Keratinocyte (primary cell): ENCODE results near the gene PDZD7.

Experiments used
- EZH2 ChIP-seq: IDR thresholded peaks from one replicate; pipeline ENCODE4 v1.6.1; 2012; ENCODE audit warnings: inconsistent platforms, mild to moderate bottlenecking, low read length, moderate library complexity
- TF ChIP-seq, protein P1 (sequence below), 3 experiments: IDR thresholded peaks in 1 of 3; conservative IDR thresholded peaks in 1 of 3; optimal IDR thresholded peaks in 1 of 3; 2 replicates in 2 of 3; 3 replicates in 1 of 3; pipeline versions ENCODE3 to v1.5.1; 2011; ENCODE audit warnings: low read length in 3 of 3, mild to moderate bottlenecking in 3 of 3, moderate library complexity in 2 of 3, control low read depth in 1 of 3, inconsistent platforms in 1 of 3; ENCODE audit not compliant: insufficient read depth in 2 of 3; ENCODE audit errors: extremely low read depth in 1 of 3

DNA sequence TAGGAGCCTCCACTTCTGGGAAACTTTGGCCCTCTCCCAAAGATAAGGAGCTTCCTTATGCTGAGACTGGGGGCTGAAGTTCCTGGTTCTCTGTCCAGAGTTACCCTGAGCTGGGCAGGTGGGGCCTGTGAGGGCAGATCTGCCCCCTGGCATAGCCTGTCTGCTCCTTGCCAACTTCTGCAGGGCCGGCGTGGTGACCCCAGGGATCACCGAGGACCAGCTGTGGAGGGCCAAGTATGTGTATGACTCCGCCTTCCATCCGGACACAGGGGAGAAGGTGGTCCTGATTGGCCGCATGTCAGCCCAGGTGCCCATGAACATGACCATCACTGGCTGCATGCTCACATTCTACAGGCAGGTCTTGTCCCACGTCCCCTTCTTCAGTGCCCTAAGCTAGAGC, 4.4 kb upstream of the PDZD7 start:
- TF ChIP-seq, protein P1, sequence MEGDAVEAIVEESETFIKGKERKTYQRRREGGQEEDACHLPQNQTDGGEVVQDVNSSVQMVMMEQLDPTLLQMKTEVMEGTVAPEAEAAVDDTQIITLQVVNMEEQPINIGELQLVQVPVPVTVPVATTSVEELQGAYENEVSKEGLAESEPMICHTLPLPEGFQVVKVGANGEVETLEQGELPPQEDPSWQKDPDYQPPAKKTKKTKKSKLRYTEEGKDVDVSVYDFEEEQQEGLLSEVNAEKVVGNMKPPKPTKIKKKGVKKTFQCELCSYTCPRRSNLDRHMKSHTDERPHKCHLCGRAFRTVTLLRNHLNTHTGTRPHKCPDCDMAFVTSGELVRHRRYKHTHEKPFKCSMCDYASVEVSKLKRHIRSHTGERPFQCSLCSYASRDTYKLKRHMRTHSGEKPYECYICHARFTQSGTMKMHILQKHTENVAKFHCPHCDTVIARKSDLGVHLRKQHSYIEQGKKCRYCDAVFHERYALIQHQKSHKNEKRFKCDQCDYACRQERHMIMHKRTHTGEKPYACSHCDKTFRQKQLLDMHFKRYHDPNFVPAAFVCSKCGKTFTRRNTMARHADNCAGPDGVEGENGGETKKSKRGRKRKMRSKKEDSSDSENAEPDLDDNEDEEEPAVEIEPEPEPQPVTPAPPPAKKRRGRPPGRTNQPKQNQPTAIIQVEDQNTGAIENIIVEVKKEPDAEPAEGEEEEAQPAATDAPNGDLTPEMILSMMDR (optimal IDR thresholded peaks at IDR 0.05 in 1 of 3, IDR thresholded peaks at IDR 0.05 in 1 of 3, conservative IDR thresholded peaks at IDR 0.05 in 1 of 3; ENCODE audit: extremely low read depth in 1 of 3, insufficient read depth in 2 of 3, low read length in 3 of 3), result no peak
- TF ChIP-seq EZH2, result no peak
